ENCODE results near the gene KRTAP10-6.

DNA sequence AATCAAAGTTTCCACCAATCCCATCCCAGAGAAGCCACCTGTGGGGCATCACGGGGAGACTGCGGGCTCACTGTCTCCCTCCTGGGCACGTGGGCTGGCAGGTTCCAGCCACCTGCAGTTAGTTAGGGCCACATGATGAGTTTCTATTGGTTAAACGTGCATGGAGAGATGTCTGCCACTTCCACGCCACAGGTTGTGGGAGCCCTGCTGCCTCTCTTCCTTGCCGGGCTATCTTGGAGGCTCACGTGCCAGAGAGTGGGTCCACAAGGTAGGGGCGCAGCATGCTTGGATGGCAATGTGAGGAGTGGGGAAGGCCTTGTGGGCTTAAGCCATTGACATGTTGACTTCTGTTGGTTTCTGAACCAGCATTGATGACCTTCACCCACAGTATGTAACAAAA is 11.6 kb upstream of the KRTAP10-6 start:
- TF ChIP-seq TAF1 (IDR thresholded peaks at IDR 0.05; ENCODE audit: low read depth, low read length) = no peak
- no peak for TF ChIP-seq POLR2A (IDR thresholded peaks at IDR 0.05; ENCODE audit: low read depth, low read length)
- no peak for TF ChIP-seq POLR2AphosphoS5 (IDR thresholded peaks at IDR 0.05; ENCODE audit: low read depth, low read length)
- TF ChIP-seq POU2F2 (IDR thresholded peaks at IDR 0.05; ENCODE audit: low read depth, low read length) = no peak
- TF ChIP-seq SPI1 (IDR thresholded peaks at IDR 0.05; ENCODE audit: low read depth, low read length) = no peak
- TF ChIP-seq PAX5 (IDR thresholded peaks at IDR 0.05; ENCODE audit: insufficient read depth, low read length, severe bottlenecking) = no peak
